HEK293T (cell line): ENCODE measurements around the gene PPP1R17.

Source experiments
- ARNT ChIP-seq: fragments of 450-650 bp; IDR thresholded peaks from 2 replicates; pipeline ENCODE4 v1.6.1; 2017; ENCODE audit warnings: mild to moderate bottlenecking
- CTBP1 ChIP-seq: fragments of 450-650 bp; IDR thresholded peaks from 2 replicates; pipeline ENCODE4 v1.6.1; 2016; ENCODE audit warnings: borderline replicate concordance
- FOXA1 ChIP-seq: fragments of 450-650 bp; IDR thresholded peaks from 2 replicates; pipeline ENCODE4 v1.6.1; 2016; ENCODE audit warnings: mild to moderate bottlenecking
- FOXM1 ChIP-seq: fragments of 450-650 bp; IDR thresholded peaks from 2 replicates; pipeline ENCODE4 v1.6.1; 2017; ENCODE audit warnings: mild to moderate bottlenecking, borderline replicate concordance
- LEF1 ChIP-seq: fragments of 450-650 bp; IDR thresholded peaks from 2 replicates; pipeline ENCODE4 v1.6.1; 2017; ENCODE audit warnings: mild to moderate bottlenecking, borderline replicate concordance
- SP1 ChIP-seq: fragments of 450-650 bp; IDR thresholded peaks from 2 replicates; pipeline ENCODE4 v1.6.1; 2017
- SUZ12 ChIP-seq: fragments of 450-650 bp; IDR thresholded peaks from 2 replicates; pipeline ENCODE4 v1.6.1; 2016; ENCODE audit warnings: mild to moderate bottlenecking
- ZNF384 ChIP-seq: fragments of 450-650 bp; IDR thresholded peaks from 2 replicates; pipeline ENCODE4 v1.6.1; 2016
- TF ChIP-seq, protein P1 (sequence below): fragments of 450-650 bp; IDR thresholded peaks from 2 replicates; pipeline ENCODE4 v1.6.1; 2016

DNA sequence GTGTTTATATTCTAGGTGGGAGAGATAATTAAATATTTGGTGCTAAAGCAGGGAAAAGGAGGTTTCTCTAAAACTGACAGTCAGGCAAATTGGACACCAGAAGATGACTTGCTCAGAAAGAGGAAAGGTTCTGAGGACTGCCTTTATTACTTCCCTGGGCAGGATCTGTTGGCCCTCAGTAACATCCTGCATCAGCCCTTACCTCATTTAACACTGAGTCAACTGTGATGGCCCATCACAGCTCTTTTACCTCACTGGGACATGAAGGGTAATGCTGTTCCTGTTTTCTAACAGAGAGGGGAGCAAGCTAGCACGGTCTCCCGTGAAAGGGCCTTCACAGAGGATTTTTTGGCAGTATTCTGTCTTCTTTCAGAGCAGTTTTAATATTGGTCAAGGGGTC lies 12.0 kb downstream of the PPP1R17 start:
- TF ChIP-seq SP1: no peak
- no peak for TF ChIP-seq LEF1
- no peak for TF ChIP-seq ARNT
- TF ChIP-seq, protein P1, sequence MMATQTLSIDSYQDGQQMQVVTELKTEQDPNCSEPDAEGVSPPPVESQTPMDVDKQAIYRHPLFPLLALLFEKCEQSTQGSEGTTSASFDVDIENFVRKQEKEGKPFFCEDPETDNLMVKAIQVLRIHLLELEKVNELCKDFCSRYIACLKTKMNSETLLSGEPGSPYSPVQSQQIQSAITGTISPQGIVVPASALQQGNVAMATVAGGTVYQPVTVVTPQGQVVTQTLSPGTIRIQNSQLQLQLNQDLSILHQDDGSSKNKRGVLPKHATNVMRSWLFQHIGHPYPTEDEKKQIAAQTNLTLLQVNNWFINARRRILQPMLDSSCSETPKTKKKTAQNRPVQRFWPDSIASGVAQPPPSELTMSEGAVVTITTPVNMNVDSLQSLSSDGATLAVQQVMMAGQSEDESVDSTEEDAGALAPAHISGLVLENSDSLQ: no peak
- no peak for TF ChIP-seq FOXA1
- TF ChIP-seq CTBP1: no peak
- TF ChIP-seq FOXM1: no peak
- TF ChIP-seq SUZ12: no peak
- TF ChIP-seq ZNF384: no peak
